Stimulated activated CD8-positive, alpha-beta memory T cell treated with anti-CD3 and anti-CD28 coated beads, Interleukin-15, amount 100 ng/mL, for 1 hour (primary cell): ENCODE data around the gene FGF14.

Source experiments
- DNase-seq: peaks from one replicate; pipeline ENCODE4 v3.0.0-alpha.2; 2020; ENCODE audit warnings: low read depth

The FGF14 gene

GRCh38 chr13:102310691-102311418 is 91.0 kb downstream of the FGF14 start:
- DNase-seq: no peak

- DNase-seq: no peak
Observed at GRCh38 chr13:102309110-102309509, 92.7 kb downstream of the FGF14 start.

GRCh38 chr13:102302534-102302933 is 99.3 kb downstream of the FGF14 start:
- DNase-seq: no peak

GRCh38 chr13:102300379-102300778 is 101.5 kb downstream of the FGF14 start:
- DNase-seq: no peak

GRCh38 chr13:102299366-102299765 is 102.5 kb downstream of the FGF14 start:
- DNase-seq: no peak

GRCh38 chr13:102298051-102298450 is 103.8 kb downstream of the FGF14 start:
- DNase-seq: no peak

- DNase-seq: no peak
Observed at GRCh38 chr13:102295316-102296048, 106.4 kb downstream of the FGF14 start.

- DNase-seq: no peak
Observed at GRCh38 chr13:102294407-102295018, 107.3 kb downstream of the FGF14 start.

- DNase-seq: no peak
Observed at GRCh38 chr13:102293723-102294122, 108.1 kb downstream of the FGF14 start.

GRCh38 chr13:102291587-102292218 is 110.1 kb downstream of the FGF14 start:
- no peak for DNase-seq

GRCh38 chr13:102289606-102290005 is 112.2 kb downstream of the FGF14 start:
- DNase-seq: no peak

- DNase-seq: no peak
Observed at GRCh38 chr13:102286326-102286725, 115.5 kb downstream of the FGF14 start.

- no peak for DNase-seq
Observed at GRCh38 chr13:102280366-102280765, 121.5 kb downstream of the FGF14 start.

- no peak for DNase-seq
Observed at GRCh38 chr13:102277286-102277685, 124.6 kb downstream of the FGF14 start.

- DNase-seq: no peak
Observed at GRCh38 chr13:102276404-102276803, 125.4 kb downstream of the FGF14 start.

- DNase-seq: no peak
Observed at GRCh38 chr13:102275969-102276368, 125.9 kb downstream of the FGF14 start.

- no peak for DNase-seq
Observed at GRCh38 chr13:102273111-102273510, 128.7 kb downstream of the FGF14 start.

- no peak for DNase-seq
Observed at GRCh38 chr13:102267191-102267590, 134.7 kb downstream of the FGF14 start.

- no peak for DNase-seq
Observed at GRCh38 chr13:102261809-102262208, 140.0 kb downstream of the FGF14 start.

- DNase-seq: no peak
Observed at GRCh38 chr13:102261316-102261715, 140.5 kb downstream of the FGF14 start.

- no peak for DNase-seq
Observed at GRCh38 chr13:102260256-102260655, 141.6 kb downstream of the FGF14 start.

- DNase-seq: no peak
Observed at GRCh38 chr13:102255409-102255808, 146.4 kb downstream of the FGF14 start.

GRCh38 chr13:102251817-102252216 is 150.0 kb downstream of the FGF14 start:
- DNase-seq: no peak
